ENCODE results near the gene FGF19. TPM values are rescaled to one million over a fixed set of nuclear protein-coding genes. Genes with fewer than 3 reads are reported as not detected.

The FGF19 gene
- total and polyA plus RNA-seq, 9 of the 15 experiments (the other 6 are each of a cell fraction or from before 2014, with no cell fraction given) = 0.11 TPM; not detected in 8

GRCh38 chr11:69702769-69703452 lies 911 bp downstream of the FGF19 start:
- Histone ChIP-seq H3K27ac (ENCODE audit: extremely low read depth, low read depth, low read length) (no peak overlapping the region), H3K79me2 (ENCODE audit: control insufficient read depth, insufficient read depth, low read length) (no peaks in the 10 kb centered on the region), H3K9me3 (replicated peaks; ENCODE audit: control insufficient read depth, insufficient read depth, low read depth, low read length) (no peaks in the 10 kb centered on the region), H3K4me3 (no peak overlapping the region), H2AFZ (ENCODE audit: low read depth, low read length) (no peak overlapping the region), H3K27me3 (ENCODE audit: control insufficient read depth in 2 of 2, insufficient read depth in 2 of 2, low read length in 2 of 2) (peaks cover 9 to 43% of the 10 kb centered on the region in 2 experiments; a peak in 3 of 5 replicates), H3K4me1 (replicated peaks in 1 of 2; ENCODE audit: control insufficient read depth in 2 of 2, insufficient read depth in 2 of 2, low read length in 2 of 2) (peaks cover 2 to 32% of the 10 kb centered on the region in 2 experiments; a peak in 3 of 5 replicates), H3K4me2 (ENCODE audit: insufficient read depth, low read length) (no peak overlapping the region), H3K9me1 (ENCODE audit: control insufficient read depth, insufficient read depth, low read length) (no peaks in the 10 kb centered on the region), H4K20me1 (replicated peaks; ENCODE audit: control insufficient read depth, insufficient read depth, low read length) (0 out of 2 replicates have a peak, but pooled peaks cover 3% of the 10 kb centered on the region), H3K36me3 (ENCODE audit: control insufficient read depth, insufficient read depth, low read length) (no peaks in the 10 kb centered on the region), H3K9ac (ENCODE audit: insufficient read depth in 1 of 2, low read depth in 2 of 2, low read length in 2 of 2) (no peak overlapping the region)
- POLR2A ChIA-PET = no interaction called here
- 80% methylated on average over 40 of the region's 45 CpGs for WGBS (ENCODE audit: insufficient coverage, low coverage, missing lambda C conversion rate)
- CTCF ChIA-PET (ENCODE audit: low intra/inter-chr PET ratio) = interaction anchor here (1.4 kb wide), 1 partner anchor 186 kb away, joined by 6 read pairs; no protein-coding TSS in a partner anchor
- in situ Hi-C loops (cut with MboI) = no loop called here
- intact Hi-C loops (cut with micrococcal nuclease) = loop anchor here (5.0 kb wide), 1 partner anchor 94 kb away; no protein-coding TSS in a partner anchor
- FAIRE-seq (no peak), DNase-seq (ENCODE audit: extremely low read depth in 1 of 4, low spot score in 3 of 4) (no peak), ATAC-seq (no peak)
- BruUV-seq (replicated peaks) = no TSS peak
- TF ChIP-seq JUNB (CRISPR knock-in tag; conservative IDR thresholded peaks at IDR 0.05) (no peak), STAG1 (CRISPR knock-in tag; IDR thresholded peaks at IDR 0.05; ENCODE audit: borderline replicate concordance) (no peak), CLOCK (CRISPR knock-in tag; IDR thresholded peaks at IDR 0.05; ENCODE audit: borderline replicate concordance) (no peak), KDM4B (IDR thresholded peaks at IDR 0.05; ENCODE audit: borderline replicate concordance in 2 of 2, low read depth in 1 of 2) (no peak), EWSR1 (IDR thresholded peaks at IDR 0.05; ENCODE audit: borderline replicate concordance, low read depth, partially characterized antibody) (no peak), GATAD2A (IDR thresholded peaks at IDR 0.05) (no peak), ARNT (IDR thresholded peaks at IDR 0.05) (no peak), NFIC (IDR thresholded peaks at IDR 0.05) (no peak), L3MBTL2 (IDR thresholded peaks at IDR 0.05) (no peak), YY1 (IDR thresholded peaks at IDR 0.05; ENCODE audit: borderline replicate concordance in 1 of 3, control insufficient read depth in 1 of 3, extremely low read depth in 1 of 3, insufficient read depth in 3 of 3, insufficient read length in 1 of 3, insufficient replicate concordance in 2 of 3, low read depth in 1 of 3, low read length in 2 of 3) (no peak), ZNF239 (CRISPR knock-in tag; IDR thresholded peaks at IDR 0.05) (no peak), TEAD2 (tag; IDR thresholded peaks at IDR 0.05) (no peak), NFXL1 (CRISPR knock-in tag; IDR thresholded peaks at IDR 0.05) (no peak), ID3 (CRISPR knock-in tag; IDR thresholded peaks at IDR 0.05) (no peak), ID3 (tag; IDR thresholded peaks at IDR 0.05) (no peak), HMBOX1 (IDR thresholded peaks at IDR 0.05) (no peak), ZNF133 (CRISPR knock-in tag; IDR thresholded peaks at IDR 0.05) (no peak), ZNF282 (CRISPR knock-in tag; IDR thresholded peaks at IDR 0.05) (no peak)
